HG03103 (cell line): ENCODE measurements around the gene ULK2.
"Not testable (repeated sequence)": the region's sequence is repeated elsewhere in the genome, so short reads cannot be mapped to it uniquely, and the experiment has no call there.

ENCODE experiments used
- ATAC-seq: cut with Tn5 transposase; IDR thresholded peaks from one replicate; pipeline ENCODE4 v1.9.1; 2021; ENCODE audit warnings: low read depth; ENCODE audit not compliant: unreplicated experiment

The ULK2 gene

GRCh38 chr17:19769946-19770652 is 97.6 kb downstream of the ULK2 start:
- no peak for ATAC-seq

GRCh38 chr17:19768046-19768782 is 99.5 kb downstream of the ULK2 start:
- ATAC-seq: no peak

DNA sequence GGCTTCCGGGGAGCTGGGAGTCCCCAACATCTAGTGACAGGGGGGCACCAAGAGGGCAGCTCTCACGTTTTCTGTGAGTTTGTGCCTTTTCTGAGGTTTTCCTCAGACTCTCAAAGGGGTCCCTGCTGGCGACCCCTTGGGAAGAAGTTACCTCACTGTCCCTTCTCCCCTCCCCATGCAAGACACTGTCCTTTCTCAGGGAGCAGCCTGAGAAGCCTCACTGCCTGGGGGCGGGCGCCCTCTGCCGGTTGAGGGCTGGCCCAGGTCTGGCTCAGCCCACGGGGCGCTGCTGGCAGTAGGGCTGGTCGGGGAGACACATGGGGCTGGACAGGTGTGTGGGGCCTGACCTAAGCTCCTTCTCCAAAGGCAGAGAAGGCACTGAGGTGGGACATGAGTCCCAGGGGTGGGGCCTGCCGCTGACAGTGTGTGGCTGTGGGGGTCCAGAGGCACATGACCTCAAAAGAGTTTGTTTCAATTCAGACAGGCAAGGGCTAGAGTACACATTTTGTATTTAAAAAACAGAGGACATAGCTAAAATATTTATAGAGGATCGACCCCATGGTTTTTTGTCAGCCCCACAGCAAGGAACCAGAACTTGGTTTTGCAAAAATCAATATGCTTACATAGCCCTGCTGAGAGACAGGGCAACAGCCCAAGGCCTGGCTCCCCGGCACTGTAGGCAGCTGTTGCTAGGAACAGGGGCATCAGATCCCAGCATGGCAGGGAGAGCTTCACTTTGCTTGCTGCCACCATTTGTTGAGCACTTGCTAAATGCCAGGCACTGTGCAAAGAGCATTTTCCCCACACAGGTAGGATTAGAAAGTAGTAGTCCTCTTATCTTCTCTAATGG is 101.1 kb downstream of the ULK2 start:
- ATAC-seq: no peak

- ATAC-seq: no peak
These were observed 101.7 kb downstream of the ULK2 start for GRCh38 chr17:19766016-19766415.

GRCh38 chr17:19763991-19764390 is 103.7 kb downstream of the ULK2 start:
- ATAC-seq: not testable (repeated sequence)

- ATAC-seq: no peak
These were observed 104.3 kb downstream of the ULK2 start for GRCh38 chr17:19763416-19763815.

DNA sequence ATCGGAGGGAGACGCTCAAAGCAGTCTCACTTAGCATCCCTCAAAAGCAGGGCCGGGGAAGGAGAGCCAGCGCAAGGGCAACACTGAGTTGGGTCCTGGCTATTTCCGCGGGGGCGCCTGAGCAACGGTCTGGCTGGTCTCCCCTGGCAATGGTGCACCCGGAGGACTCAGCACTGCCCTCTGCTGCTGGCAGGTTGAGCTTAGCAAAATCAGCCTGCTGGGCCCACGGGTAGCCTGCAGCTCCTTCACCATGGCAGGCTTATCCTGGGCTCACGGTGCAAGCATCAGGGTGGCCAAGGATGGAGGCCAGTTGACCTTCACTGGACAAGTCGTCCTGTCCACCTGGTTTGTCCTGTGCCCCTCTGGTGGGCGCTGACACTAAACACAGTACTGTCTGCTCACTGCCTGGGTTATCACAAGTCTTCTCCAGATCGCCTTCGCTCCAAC is 105.2 kb downstream of the ULK2 start:
- no peak for ATAC-seq

DNA sequence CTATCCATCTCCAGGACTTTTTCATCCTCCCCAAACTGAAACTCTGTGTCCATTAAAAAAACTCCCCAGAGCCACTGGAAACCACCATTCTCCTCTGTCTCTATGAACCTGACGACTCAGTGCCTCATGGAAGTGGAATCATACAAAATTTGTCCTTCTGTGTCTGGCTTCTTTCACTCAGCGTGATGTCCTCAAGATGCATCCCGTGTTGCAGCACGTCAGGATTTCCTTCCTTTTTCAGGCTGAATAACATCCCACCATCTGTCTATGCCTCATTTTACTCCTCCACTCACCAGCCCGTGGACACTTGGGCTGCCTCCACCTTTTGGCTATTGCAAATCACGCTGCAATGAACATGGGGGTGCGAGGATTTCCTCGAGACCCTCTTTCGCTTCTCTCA is 107.0 kb downstream of the ULK2 start:
- no peak for ATAC-seq

DNA sequence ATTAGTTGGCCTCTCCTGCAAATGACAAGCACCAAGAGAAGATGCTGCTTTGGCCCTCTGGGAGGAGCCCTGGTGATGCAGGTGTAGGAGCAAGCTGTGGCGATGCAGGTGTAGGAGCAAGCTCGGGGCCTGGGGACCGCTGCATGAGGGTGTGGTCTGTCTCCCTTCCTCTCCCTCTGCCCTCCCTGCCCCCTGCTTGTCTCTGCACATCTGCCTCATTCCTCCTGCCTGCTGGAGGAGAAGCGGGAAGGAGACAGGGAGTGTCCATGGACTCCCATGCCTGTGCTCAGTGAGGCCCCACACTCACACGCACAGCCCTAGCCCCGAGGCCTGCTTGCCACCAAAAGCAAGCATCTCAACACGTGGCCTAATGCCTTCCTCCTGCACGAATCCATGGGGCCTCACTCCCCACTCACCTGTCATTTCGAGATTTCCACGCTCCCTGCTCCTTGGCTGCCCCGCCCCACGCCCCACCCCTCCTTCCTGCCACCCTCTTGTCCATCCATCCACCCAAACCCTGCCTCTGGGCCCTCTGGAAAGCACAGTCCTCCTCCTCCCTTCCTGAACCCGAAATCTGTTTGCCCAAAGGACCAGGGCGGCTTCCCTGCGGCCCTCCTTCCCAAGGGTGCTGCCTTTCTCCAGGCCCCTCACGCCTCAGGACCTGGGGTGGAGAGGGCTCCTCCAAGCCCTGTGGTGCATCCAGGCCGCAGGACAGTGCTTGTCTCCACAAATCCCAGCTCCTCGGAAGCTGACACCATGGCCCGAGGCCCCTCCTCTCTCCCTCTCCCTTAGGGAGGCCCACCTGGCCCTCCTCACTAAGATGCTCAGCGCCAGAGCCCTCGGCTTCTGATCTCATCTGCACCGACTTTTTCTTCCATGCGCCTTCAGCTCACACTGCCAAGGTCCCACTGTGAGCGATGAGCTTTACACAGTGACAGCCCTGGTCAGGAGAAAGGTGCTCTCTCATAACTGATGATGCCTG is 107.9 kb downstream of the ULK2 start:
- ATAC-seq: no peak

- no peak for ATAC-seq
These were observed 110.1 kb downstream of the ULK2 start for GRCh38 chr17:19757536-19758180.

GRCh38 chr17:19756546-19756945 is 111.2 kb downstream of the ULK2 start:
- no peak for ATAC-seq

GRCh38 chr17:19755821-19756510 is 111.8 kb downstream of the ULK2 start:
- no peak for ATAC-seq

- ATAC-seq: no peak
These were observed 112.3 kb downstream of the ULK2 start for GRCh38 chr17:19755392-19755791.

DNA sequence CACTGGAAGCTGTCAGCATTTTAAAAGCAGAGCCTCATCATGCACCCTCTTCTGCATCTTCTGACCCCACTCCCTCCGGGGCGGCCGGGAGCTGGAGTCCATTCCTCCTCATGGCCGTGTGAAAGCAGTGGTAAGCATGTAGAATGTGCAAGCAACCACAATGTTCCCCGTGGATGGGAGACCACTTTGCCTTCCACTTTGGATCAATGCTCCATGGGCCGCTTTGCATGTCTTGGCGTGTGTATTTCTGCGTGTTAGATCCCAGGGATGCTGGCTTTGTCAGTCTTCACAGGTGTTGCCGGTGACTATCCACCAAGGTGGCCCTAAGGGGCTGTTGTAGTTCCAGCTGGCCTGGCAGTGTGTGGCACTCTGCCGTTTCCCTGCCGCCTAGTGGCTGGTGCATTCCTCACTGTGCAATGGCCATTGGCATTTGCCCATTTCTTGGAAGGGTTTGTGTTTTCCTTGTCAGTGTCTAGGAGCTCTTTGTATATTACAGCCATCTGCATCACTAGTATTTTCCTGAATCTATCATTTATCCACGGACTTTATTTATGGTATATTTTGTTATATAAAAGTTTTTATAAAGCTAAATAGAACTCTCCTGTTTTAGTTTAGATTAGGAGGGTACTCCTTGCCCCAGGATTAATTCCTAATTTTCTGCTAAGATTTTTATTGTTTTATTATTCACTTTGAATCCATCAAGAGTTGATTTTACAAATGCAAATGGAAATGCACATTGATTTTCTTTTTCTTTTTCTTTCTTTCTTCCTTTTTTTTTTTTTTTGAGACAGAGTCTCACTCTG is 113.9 kb downstream of the ULK2 start:
- ATAC-seq: no peak

DNA sequence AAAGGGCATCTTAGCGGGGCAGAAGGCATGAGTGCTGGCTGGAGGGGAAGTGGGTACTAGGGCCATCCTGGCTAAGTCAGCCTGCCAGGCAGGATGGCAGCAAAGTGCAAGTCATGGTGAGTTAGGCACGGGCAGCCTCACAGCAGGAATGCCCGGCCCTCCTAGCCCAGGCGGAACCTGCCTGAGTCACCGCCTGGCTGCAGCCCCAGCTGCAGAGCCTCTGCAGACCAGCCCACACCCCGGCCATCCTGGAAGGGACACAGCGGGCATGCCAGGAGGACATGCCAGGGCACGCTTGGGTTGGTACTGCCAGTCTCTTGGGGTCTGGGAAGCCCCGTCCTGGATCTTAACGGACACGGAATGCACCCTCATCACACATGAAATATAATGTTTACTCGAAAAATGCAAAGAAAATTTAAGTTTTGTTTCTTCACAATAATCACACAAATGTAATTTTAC is 114.7 kb downstream of the ULK2 start:
- ATAC-seq: no peak

- ATAC-seq: no peak
These were observed 115.3 kb downstream of the ULK2 start for GRCh38 chr17:19752216-19753050.

- ATAC-seq: no peak
These were observed 116.9 kb downstream of the ULK2 start for GRCh38 chr17:19750835-19751234.
